ENCODE results near the gene OSGEP.

Gene OSGEP

GRCh38 chr14:20428802-20429201 is 25.8 kb downstream of the OSGEP start:
- no peak for DNase-seq

DNA sequence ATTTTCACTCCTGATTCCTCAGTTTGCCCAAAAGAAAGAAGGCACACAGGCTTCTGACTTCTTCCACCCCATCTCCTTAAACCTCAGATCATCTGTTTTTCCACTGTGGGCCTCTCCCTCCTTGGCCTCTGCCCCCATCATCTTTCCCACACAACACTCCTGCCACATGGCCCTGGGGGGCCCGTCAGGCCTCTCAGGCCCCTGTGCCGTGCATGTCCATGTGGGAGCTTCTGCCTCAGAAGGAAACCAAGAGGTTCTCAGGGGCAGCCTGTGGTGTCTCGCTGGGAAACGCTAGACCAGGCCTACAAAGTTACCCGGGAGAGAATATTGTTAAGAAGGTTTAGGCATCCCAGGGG is 26.6 kb downstream of the OSGEP start:
- no peak for DNase-seq

- DNase-seq, result no peak
Measured at GRCh38 chr14:20427231-20428009, 27.2 kb downstream of the OSGEP start.

DNA sequence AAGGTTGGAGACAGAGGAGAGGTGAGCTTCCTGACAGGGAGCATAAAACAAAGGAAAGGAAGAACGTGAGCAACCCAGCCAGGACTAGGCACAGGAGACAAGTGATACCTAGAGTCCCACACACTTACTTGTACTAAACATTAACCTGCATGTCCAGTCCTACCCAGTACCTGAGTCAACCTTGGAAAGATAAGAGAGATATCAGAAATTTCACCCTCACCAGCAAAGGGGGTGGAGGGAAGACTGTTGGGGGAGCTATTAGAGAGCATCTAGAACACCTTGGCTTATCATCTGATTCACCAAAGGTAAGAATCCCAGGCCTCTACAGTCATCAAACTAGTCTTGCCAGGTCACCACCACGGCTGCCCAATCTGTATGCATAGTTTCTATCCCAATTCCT is 29.8 kb downstream of the OSGEP start:
- DNase-seq, result no peak

DNA sequence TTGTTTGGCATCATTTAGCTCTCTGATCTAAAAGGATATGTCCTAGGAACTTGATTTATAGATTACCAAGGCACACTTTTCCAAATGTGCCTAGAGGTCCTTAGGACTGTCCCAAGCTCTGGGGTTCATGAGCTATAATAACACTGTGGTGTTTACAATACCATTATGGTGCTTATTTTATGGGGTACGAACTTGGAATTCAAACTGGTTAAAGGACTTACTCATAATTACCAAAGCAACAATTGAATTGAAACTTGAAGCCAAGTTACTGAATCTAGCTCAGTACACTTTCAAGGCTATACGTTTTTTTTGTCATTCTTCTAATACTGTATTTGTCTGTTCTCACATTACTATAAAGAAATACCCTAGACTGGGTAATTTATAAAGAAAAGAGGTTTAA is 31.7 kb downstream of the OSGEP start:
- no peak for DNase-seq

- no peak for DNase-seq
Measured at GRCh38 chr14:20421267-20421666, 33.3 kb downstream of the OSGEP start.

- no peak for DNase-seq
Measured at GRCh38 chr14:20419419-20419818, 35.2 kb downstream of the OSGEP start.

GRCh38 chr14:20418501-20418909 is 36.1 kb downstream of the OSGEP start:
- no peak for DNase-seq

DNA sequence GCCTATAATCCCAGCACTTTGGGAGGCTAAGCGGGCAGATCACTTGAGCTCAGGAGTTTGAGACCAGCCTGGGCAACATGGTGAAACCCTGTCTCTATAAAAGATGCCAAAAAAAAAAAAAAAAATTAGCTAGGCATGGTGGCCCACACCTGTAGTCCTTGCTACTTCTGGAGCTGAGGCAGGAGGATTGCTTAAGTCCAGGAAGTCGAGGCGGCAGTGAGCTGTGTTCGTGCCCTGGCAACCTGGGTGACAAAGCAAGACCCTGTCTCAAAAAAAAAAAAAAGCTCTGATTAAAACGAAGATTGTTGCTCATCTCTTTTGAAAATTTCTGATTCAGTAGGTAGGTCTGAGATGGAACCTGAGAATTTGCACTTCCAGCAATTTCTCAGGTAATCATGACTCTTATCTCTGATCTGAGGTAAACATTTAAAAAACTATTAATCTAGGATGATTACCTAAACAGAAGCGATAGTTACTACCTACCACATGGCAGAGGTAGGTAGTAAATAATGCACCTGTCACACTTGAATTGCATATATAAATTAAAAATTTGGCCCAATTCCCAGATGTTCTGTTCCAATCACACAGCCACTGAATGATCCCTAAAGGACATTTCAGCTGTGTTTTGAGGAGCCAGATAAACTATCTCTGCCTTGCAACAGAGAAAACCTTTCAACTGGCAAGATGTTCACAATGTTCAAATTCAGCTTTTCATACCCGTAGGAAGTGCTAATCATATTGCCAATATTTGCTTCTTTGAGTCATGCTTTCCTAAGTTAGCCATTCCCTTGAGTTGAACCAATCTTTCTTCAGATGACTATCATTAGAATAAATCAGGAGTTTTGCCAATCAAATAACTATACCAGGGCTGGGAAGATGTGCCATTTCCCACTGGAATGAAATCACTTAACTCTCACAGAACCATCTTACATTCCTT is 37.1 kb downstream of the OSGEP start:
- no peak for DNase-seq

- DNase-seq, result no peak
Measured at GRCh38 chr14:20416223-20416622, 38.4 kb downstream of the OSGEP start.

- peak; percentile 61 for DNase-seq
Measured at GRCh38 chr14:20415782-20416206, 38.8 kb downstream of the OSGEP start.

GRCh38 chr14:20413744-20414082 is 40.9 kb downstream of the OSGEP start:
- no peak for DNase-seq

- DNase-seq, result peak; percentile 72
Measured at GRCh38 chr14:20412876-20413743, 41.5 kb downstream of the OSGEP start, which contains the start of gene TEP1. Gene TEP1 (minus strand): TSS chr14:20413501. CDS start chr14:20408439, 5,062 bp downstream.

GRCh38 chr14:20412411-20412810 is 42.2 kb downstream of the OSGEP start:
- DNase-seq, result no peak

- no peak for DNase-seq
Measured at GRCh38 chr14:20409226-20409625, 45.4 kb downstream of the OSGEP start.

GRCh38 chr14:20403521-20403920 is 51.1 kb downstream of the OSGEP start:
- no peak for DNase-seq

- no peak for DNase-seq
Measured at GRCh38 chr14:20400965-20401593, 53.5 kb downstream of the OSGEP start.

DNA sequence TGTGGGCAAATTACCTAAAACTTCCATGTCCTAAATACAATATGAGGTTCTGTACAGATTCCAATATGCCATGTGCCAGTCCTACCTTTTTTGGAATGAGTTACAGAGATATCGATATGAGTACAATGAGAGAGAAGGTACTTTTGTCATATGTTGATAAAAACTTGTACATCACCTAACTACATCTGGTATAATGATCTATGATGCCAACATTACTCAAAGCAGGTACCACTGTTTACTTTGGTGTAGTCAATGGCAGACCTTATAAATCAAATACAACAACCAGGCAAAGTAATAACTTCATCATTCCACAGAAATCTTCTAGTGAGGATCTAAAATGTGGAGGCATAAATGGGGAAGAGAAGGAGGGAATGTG is 54.0 kb downstream of the OSGEP start:
- DNase-seq, result no peak

DNA sequence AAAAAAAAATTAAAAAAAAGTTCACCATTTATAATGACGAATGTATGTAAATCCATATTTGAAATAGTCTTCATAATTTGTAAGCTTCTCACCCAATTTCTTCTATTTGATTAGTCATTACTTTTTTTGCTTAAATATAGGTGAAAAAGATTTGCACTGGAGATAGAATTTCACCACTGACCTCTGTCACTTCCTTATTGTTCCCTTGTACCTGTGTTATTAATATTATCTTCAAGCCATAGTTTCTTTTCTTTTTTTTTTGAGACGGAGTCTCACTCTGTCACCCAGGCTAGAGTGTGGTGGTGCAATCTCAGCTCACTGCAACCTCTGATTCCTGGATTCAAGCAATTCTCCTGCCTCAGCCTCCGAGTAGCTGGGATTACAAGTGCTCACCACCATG is 57.1 kb downstream of the OSGEP start:
- no peak for DNase-seq
